CD4-positive, CD25-positive, alpha-beta regulatory T cell (primary cell): ENCODE data around the gene PNKP. TPM values are rescaled to one million over a fixed set of nuclear protein-coding genes. Genes with fewer than 3 reads are reported as not detected.

Source experiments
- ATAC-seq, 2 donors: fragments of 150-1000 bp; cut with Tn5 transposase; one replicate each; pipeline ENCODE4 v1.10.0; 2021; ENCODE audit warnings: low read depth in 2 of 2, moderate number of reproducible peaks in 2 of 2, moderate library complexity in 1 of 2
- DNase-seq, 3 donors: peaks; one replicate each; pipeline versions ENCODE4 v3.0.0 to v3.0.0-alpha.2; 2012 to 2022; ENCODE audit warnings: mixed read lengths in 1 of 3
- H3K27ac ChIP-seq: one replicate; pipeline ENCODE4 v1.7.0; 2013; ENCODE audit warnings: mild to moderate bottlenecking, low read length; ENCODE audit not compliant: insufficient read depth, poor library complexity, severe bottlenecking
- H3K27me3 ChIP-seq: one replicate; pipeline ENCODE4 v1.7.0; 2013; ENCODE audit warnings: low read length; ENCODE audit not compliant: control insufficient read depth, insufficient read depth
- H3K36me3 ChIP-seq: one replicate; pipeline ENCODE4 v1.7.0; 2013; ENCODE audit warnings: mild to moderate bottlenecking, low read length, moderate library complexity; ENCODE audit not compliant: control insufficient read depth, insufficient read depth
- H3K4me1 ChIP-seq: 2 replicates; pipeline ENCODE4 v1.7.0; 2013; ENCODE audit warnings: mild to moderate bottlenecking, low read length; ENCODE audit not compliant: insufficient read depth, control insufficient read depth, poor library complexity, severe bottlenecking
- H3K4me3 ChIP-seq: one replicate; pipeline ENCODE4 v1.7.0; 2013; ENCODE audit warnings: low read depth, mild to moderate bottlenecking, low read length, moderate library complexity
- H3K9me3 ChIP-seq, 2 experiments: 1 replicate in 1 of 2; 2 replicates in 1 of 2; pipeline ENCODE4 v1.7.0; 2013; ENCODE audit warnings: low read length in 2 of 2, mild to moderate bottlenecking in 1 of 2, moderate library complexity in 1 of 2; ENCODE audit not compliant: control insufficient read depth in 2 of 2
- H3K27ac Mint-ChIP-seq, 3 donors: one replicate each; pipeline ENCODE4 v1.8.0; 2020 to 2022; ENCODE audit warnings: mild to moderate bottlenecking in 3 of 3, mixed read lengths in 3 of 3, moderate library complexity in 2 of 3
- H3K27me3 Mint-ChIP-seq: one replicate; pipeline ENCODE4 v1.8.0; 2022; ENCODE audit warnings: mild to moderate bottlenecking, mixed read lengths
- H3K36me3 Mint-ChIP-seq: one replicate; pipeline ENCODE4 v1.8.0; 2020; ENCODE audit warnings: mixed read lengths
- H3K4me1 Mint-ChIP-seq, 4 donors: one replicate each; pipeline ENCODE4 v1.8.0; 2020 to 2022; ENCODE audit warnings: mixed read lengths in 4 of 4, mild to moderate bottlenecking in 1 of 4
- H3K4me3 Mint-ChIP-seq, 4 donors: one replicate each; pipeline ENCODE4 v1.8.0; 2020 to 2022; ENCODE audit warnings: mild to moderate bottlenecking in 4 of 4, mixed read lengths in 4 of 4, moderate library complexity in 3 of 4
- H3K9me3 Mint-ChIP-seq, 7 donors: one replicate each; pipeline ENCODE4 v1.8.0; 2020 to 2022; ENCODE audit warnings: mixed read lengths in 7 of 7, mild to moderate bottlenecking in 3 of 7, moderate library complexity in 2 of 7
- polyA plus RNA-seq, 4 donors: library from polyadenylated mRNA; unstranded; fragments of 300-500 nt; fragmentation: Illumina TruSeq; gene quantifications; one replicate each; pipeline ENCODE4 v1.2.3, GENCODE V29; 2021
- total RNA-seq: library from RNA; stranded (reverse); gene quantifications from one replicate; pipeline ENCODE4 v1.2.3, GENCODE V29; 2022

PNKP gene
- total and polyA plus RNA-seq, 5 donors from 2014 or later = 26.2 to 149 (median 28.4) TPM

GRCh38 chr19:49894879-49895565 lies 27.6 kb upstream of the PNKP start:
- no peak overlapping the region for H3K4me3 ChIP-seq
- no peaks in the 10 kb centered on the region for H3K27me3 ChIP-seq
- H3K27ac ChIP-seq = no peak overlapping the region
- Mint-ChIP-seq H3K4me1 (peaks cover 0 to 46% (median 25%) of the 10 kb centered on the region in 4 donors), H3K36me3 (no peaks in the 10 kb centered on the region), H3K27ac (peak overlapping the region in 1 of 3 donors; percentile 51), H3K9me3 (peaks cover 0 to 2% (median 0%) of the 10 kb centered on the region in 7 donors), H3K27me3 (no peaks in the 10 kb centered on the region), H3K4me3 (peak overlapping the region in 1 of 4 donors; percentile 83)
- H3K36me3 ChIP-seq = no peaks in the 10 kb centered on the region
- ATAC-seq = no peak
- no peaks in the 10 kb centered on the region for H3K9me3 ChIP-seq
- DNase-seq = no peak
- peaks cover 27% of the 10 kb centered on the region for H3K4me1 ChIP-seq

- DNase-seq (no peak), ATAC-seq (no peak)
- no peaks in the 10 kb centered on the region for H3K36me3 ChIP-seq
- peaks cover 34% of the 10 kb centered on the region for H3K4me1 ChIP-seq
- no peak overlapping the region for H3K27ac ChIP-seq
- Mint-ChIP-seq H3K36me3 (no peaks in the 10 kb centered on the region), H3K27me3 (no peaks in the 10 kb centered on the region), H3K9me3 (peaks cover 0 to 2% (median 0%) of the 10 kb centered on the region in 7 donors), H3K4me1 (peaks cover 0 to 47% (median 25%) of the 10 kb centered on the region in 4 donors), H3K4me3 (no peak overlapping the region), H3K27ac (no peak overlapping the region)
- no peak overlapping the region for H3K4me3 ChIP-seq
- H3K27me3 ChIP-seq = no peaks in the 10 kb centered on the region
- H3K9me3 ChIP-seq = no peaks in the 10 kb centered on the region
Measured at GRCh38 chr19:49894011-49894664, 26.8 kb upstream of the PNKP start.

GRCh38 chr19:49892716-49893115 lies 25.3 kb upstream of the PNKP start:
- no peaks in the 10 kb centered on the region for H3K27me3 ChIP-seq
- peak overlapping the region in 2 of 3 donors; percentile 76 to 78 for H3K27ac Mint-ChIP-seq
- H3K4me3 ChIP-seq = no peak overlapping the region
- H3K4me3 Mint-ChIP-seq = peak overlapping the region; percentile 18 to 56 (median 32)
- ATAC-seq (no peak), DNase-seq (no peak)
- H3K27ac ChIP-seq = no peak overlapping the region
- peaks cover 0 to 41% (median 22%) of the 10 kb centered on the region in 4 donors for H3K4me1 Mint-ChIP-seq
- H3K4me1 ChIP-seq = peaks cover 29% of the 10 kb centered on the region
- H3K36me3 ChIP-seq = no peaks in the 10 kb centered on the region
- H3K9me3 ChIP-seq = no peaks in the 10 kb centered on the region
- peaks cover 0 to 2% (median 0%) of the 10 kb centered on the region in 7 donors for H3K9me3 Mint-ChIP-seq
- H3K27me3 Mint-ChIP-seq = no peaks in the 10 kb centered on the region
- H3K36me3 Mint-ChIP-seq = no peaks in the 10 kb centered on the region

GRCh38 chr19:49891393-49891792 lies 24.0 kb upstream of the PNKP start:
- Histone ChIP-seq H3K4me3 (no peak overlapping the region), H3K27me3 (no peaks in the 10 kb centered on the region), H3K27ac (no peak overlapping the region), H3K4me1 (peaks cover 15% of the 10 kb centered on the region), H3K36me3 (no peaks in the 10 kb centered on the region), H3K9me3 (no peaks in the 10 kb centered on the region)
- ATAC-seq (no peak), DNase-seq (no peak)
- no peaks in the 10 kb centered on the region for H3K27me3 Mint-ChIP-seq
- peak overlapping the region in 3 of 4 donors; percentile 33 to 69 (median 56) for H3K4me3 Mint-ChIP-seq
- no peaks in the 10 kb centered on the region for H3K36me3 Mint-ChIP-seq
- H3K4me1 Mint-ChIP-seq = peaks cover 0 to 29% (median 11%) of the 10 kb centered on the region in 4 donors
- peaks cover 0 to 2% (median 0%) of the 10 kb centered on the region in 7 donors for H3K9me3 Mint-ChIP-seq
- no peak overlapping the region for H3K27ac Mint-ChIP-seq

GRCh38 chr19:49890349-49891311 lies 23.3 kb upstream of the PNKP start:
- no peaks in the 10 kb centered on the region for H3K36me3 ChIP-seq
- DNase-seq (peak in 2 of 3 donors; percentile 66 to 72), ATAC-seq (peak; percentile 78 to 85)
- peak overlapping the region in 2 of 3 donors; percentile 60 to 80 for H3K27ac Mint-ChIP-seq
- H3K9me3 Mint-ChIP-seq = peaks cover 0 to 2% (median 0%) of the 10 kb centered on the region in 7 donors
- H3K4me3 ChIP-seq = no peak overlapping the region
- H3K9me3 ChIP-seq = no peaks in the 10 kb centered on the region
- H3K27me3 Mint-ChIP-seq = no peaks in the 10 kb centered on the region
- H3K36me3 Mint-ChIP-seq = no peaks in the 10 kb centered on the region
- no peak overlapping the region for H3K27ac ChIP-seq
- H3K4me1 ChIP-seq = peaks cover 11% of the 10 kb centered on the region
- peak overlapping the region; percentile 80 to 88 (median 84) for H3K4me3 Mint-ChIP-seq
- peaks cover 0 to 25% (median 7%) of the 10 kb centered on the region in 4 donors for H3K4me1 Mint-ChIP-seq
- H3K27me3 ChIP-seq = no peaks in the 10 kb centered on the region

- Histone ChIP-seq H3K36me3 (peaks cover 2% of the 10 kb centered on the region), H3K4me1 (peaks cover 11% of the 10 kb centered on the region), H3K27me3 (no peaks in the 10 kb centered on the region), H3K4me3 (no peak overlapping the region), H3K27ac (no peak overlapping the region), H3K9me3 (no peaks in the 10 kb centered on the region)
- peak overlapping the region; percentile 80 to 88 (median 84) for H3K4me3 Mint-ChIP-seq
- peak overlapping the region in 2 of 3 donors; percentile 60 to 80 for H3K27ac Mint-ChIP-seq
- ATAC-seq = peak; percentile 68
- peak; percentile 63 to 89 (median 77) for DNase-seq
- peaks cover 0 to 2% (median 0%) of the 10 kb centered on the region in 7 donors for H3K9me3 Mint-ChIP-seq
- peaks cover 2% of the 10 kb centered on the region for H3K36me3 Mint-ChIP-seq
- H3K27me3 Mint-ChIP-seq = no peaks in the 10 kb centered on the region
- H3K4me1 Mint-ChIP-seq = peaks cover 0 to 21% (median 7%) of the 10 kb centered on the region in 4 donors
Measured at GRCh38 chr19:49889687-49890348, 22.4 kb upstream of the PNKP start.
